ENCODE measurements around the gene GPR137B.

Gene GPR137B

GRCh38 chr1:236098267-236098666 is 44.1 kb upstream of the GPR137B start (continued):
- TF ChIP-seq ZNF707 (tag by site-specific recombination; IDR thresholded peaks at IDR 0.05) (no peak), ZNF791 (tag by site-specific recombination; IDR thresholded peaks at IDR 0.05) (no peak), ZNF585B (tag by site-specific recombination; IDR thresholded peaks at IDR 0.05) (no peak), ZNF311 (tag by site-specific recombination; IDR thresholded peaks at IDR 0.05; ENCODE audit: borderline replicate concordance) (0 out of 2 replicates have a peak, but pooled peaks have one; percentile 27), KLF8 (tag by site-specific recombination; IDR thresholded peaks at IDR 0.05) (no peak), ZNF639 (tag by site-specific recombination; IDR thresholded peaks at IDR 0.05) (no peak), ZNF843 (tag by site-specific recombination; IDR thresholded peaks at IDR 0.05) (no peak), ZBTB48 (tag by site-specific recombination; IDR thresholded peaks at IDR 0.05) (no peak), ZNF514 (tag by site-specific recombination; IDR thresholded peaks at IDR 0.05) (no peak), ZNF610 (tag by site-specific recombination; IDR thresholded peaks at IDR 0.05; ENCODE audit: borderline replicate concordance) (no peak), ZNF202 (tag by site-specific recombination; IDR thresholded peaks at IDR 0.05; ENCODE audit: borderline replicate concordance) (no peak)
- TF ChIP-seq, protein P1, sequence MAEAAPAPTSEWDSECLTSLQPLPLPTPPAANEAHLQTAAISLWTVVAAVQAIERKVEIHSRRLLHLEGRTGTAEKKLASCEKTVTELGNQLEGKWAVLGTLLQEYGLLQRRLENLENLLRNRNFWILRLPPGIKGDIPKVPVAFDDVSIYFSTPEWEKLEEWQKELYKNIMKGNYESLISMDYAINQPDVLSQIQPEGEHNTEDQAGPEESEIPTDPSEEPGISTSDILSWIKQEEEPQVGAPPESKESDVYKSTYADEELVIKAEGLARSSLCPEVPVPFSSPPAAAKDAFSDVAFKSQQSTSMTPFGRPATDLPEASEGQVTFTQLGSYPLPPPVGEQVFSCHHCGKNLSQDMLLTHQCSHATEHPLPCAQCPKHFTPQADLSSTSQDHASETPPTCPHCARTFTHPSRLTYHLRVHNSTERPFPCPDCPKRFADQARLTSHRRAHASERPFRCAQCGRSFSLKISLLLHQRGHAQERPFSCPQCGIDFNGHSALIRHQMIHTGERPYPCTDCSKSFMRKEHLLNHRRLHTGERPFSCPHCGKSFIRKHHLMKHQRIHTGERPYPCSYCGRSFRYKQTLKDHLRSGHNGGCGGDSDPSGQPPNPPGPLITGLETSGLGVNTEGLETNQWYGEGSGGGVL (tag by site-specific recombination; IDR thresholded peaks at IDR 0.05): peak; percentile 40; the same call in 1 of the 2 replicates

GRCh38 chr1:236099355-236099974 is 42.9 kb upstream of the GPR137B start:
- POLR2A ChIA-PET: no interaction called here
- TF ChIP-seq GLI2 (tag by site-specific recombination; IDR thresholded peaks at IDR 0.05; ENCODE audit: borderline replicate concordance, low read depth) (no peak), ZFHX2 (tag by site-specific recombination; conservative IDR thresholded peaks at IDR 0.05) (peak; percentile 66), PRDM10 (tag by site-specific recombination; IDR thresholded peaks at IDR 0.05) (no peak), ZXDB (tag by site-specific recombination; IDR thresholded peaks at IDR 0.05) (no peak), ZNF341 (tag by site-specific recombination; IDR thresholded peaks at IDR 0.05; ENCODE audit: low read depth) (no peak), ZNF449 (tag by site-specific recombination; IDR thresholded peaks at IDR 0.05) (no peak), EGR2 (tag by site-specific recombination; IDR thresholded peaks at IDR 0.05; ENCODE audit: low read depth) (peak; percentile 78), ZSCAN23 (tag by site-specific recombination; IDR thresholded peaks at IDR 0.05) (no peak)
- TF ChIP-seq, protein P2, sequence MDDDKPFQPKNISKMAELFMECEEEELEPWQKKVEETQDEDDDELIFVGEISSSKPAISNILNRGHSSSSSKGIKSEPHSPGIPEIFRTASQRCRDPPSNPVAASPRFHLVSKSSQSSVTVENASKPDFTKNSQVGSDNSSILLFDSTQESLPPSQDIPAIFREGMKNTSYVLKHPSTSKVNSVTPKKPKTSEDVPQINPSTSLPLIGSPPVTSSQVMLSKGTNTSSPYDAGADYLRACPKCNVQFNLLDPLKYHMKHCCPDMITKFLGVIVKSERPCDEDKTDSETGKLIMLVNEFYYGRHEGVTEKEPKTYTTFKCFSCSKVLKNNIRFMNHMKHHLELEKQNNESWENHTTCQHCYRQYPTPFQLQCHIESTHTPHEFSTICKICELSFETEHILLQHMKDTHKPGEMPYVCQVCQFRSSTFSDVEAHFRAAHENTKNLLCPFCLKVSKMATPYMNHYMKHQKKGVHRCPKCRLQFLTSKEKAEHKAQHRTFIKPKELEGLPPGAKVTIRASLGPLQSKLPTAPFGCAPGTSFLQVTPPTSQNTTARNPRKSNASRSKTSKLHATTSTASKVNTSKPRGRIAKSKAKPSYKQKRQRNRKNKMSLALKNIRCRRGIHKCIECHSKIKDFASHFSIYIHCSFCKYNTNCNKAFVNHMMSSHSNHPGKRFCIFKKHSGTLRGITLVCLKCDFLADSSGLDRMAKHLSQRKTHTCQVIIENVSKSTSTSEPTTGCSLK (tag by site-specific recombination; IDR thresholded peaks at IDR 0.05): no peak
- Histone ChIP-seq H3K4me3 (ENCODE audit: low read depth, low read length) (no peak overlapping the region), H3K36me3 (ENCODE audit: control insufficient read depth in 2 of 2, insufficient read depth in 1 of 2, low read length in 2 of 2) (no peaks in the 10 kb centered on the region), H3K9me3 (ENCODE audit: control insufficient read depth, insufficient read depth, low read depth, low read length) (no peaks in the 10 kb centered on the region), H3K4me1 (ENCODE audit: control insufficient read depth, insufficient read depth, low read length) (no peaks in the 10 kb centered on the region), H3K27ac (ENCODE audit: extremely low read depth, low read depth, low read length) (no peak overlapping the region)
- CTCF ChIA-PET: interaction anchor here (0.6 to 1.6 kb wide), 6 partner anchors 9 to 695 kb away, joined by 3 to 7 read pairs (median 4); partner anchors contain the start of gene MTR
